ENCODE measurements around the gene PARVB. TPM values are rescaled to one million over a fixed set of nuclear protein-coding genes. Genes with fewer than 3 reads are reported as not detected.

Gene PARVB
- total RNA-seq, 4 donors from 2014 or later = 10.5 to 25.1 (median 14.6) TPM

DNA sequence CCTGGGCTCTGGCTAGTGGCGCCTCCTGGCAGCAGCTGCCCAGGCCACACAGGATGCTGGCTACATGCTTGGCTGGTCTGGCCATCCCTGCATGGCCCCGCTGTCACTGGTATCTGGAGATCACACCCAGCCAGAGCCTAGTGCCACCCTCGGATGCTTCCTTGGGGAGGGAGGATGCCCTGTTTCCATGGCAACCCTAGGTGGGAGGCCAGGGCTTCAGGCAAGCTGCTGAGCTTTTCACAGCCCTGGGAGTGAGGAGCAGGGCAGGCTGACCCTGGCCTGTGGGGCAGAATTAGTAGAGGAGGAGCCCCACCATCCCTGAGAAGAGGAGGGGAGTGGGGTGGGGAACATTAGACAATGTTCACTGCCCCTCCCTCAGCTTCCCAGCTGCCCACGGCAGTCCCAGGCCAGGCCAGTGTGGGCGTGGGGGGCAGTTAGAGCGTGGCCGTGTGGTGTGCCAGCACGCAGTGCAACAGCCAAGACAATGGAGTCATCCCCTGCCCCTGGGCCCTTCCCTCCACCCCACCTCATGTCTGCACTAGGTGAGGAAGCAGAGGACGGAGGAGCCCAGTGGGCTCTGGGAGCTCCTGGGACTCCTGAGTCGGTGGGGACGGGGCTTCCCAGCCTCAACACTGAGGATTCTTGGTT is 50.4 kb downstream of the PARVB start:
- DNase-seq (ENCODE audit: low spot score in 2 of 2) = no peak
- WGBS, 2 donors = 65 to 66% methylated on average over 9 to 11 of the region's 11 CpGs
- H3K4me3 ChIP-seq (ENCODE audit: low read depth, poor library complexity, severe bottlenecking) = no peak overlapping the region
- TF ChIP-seq, protein P1, sequence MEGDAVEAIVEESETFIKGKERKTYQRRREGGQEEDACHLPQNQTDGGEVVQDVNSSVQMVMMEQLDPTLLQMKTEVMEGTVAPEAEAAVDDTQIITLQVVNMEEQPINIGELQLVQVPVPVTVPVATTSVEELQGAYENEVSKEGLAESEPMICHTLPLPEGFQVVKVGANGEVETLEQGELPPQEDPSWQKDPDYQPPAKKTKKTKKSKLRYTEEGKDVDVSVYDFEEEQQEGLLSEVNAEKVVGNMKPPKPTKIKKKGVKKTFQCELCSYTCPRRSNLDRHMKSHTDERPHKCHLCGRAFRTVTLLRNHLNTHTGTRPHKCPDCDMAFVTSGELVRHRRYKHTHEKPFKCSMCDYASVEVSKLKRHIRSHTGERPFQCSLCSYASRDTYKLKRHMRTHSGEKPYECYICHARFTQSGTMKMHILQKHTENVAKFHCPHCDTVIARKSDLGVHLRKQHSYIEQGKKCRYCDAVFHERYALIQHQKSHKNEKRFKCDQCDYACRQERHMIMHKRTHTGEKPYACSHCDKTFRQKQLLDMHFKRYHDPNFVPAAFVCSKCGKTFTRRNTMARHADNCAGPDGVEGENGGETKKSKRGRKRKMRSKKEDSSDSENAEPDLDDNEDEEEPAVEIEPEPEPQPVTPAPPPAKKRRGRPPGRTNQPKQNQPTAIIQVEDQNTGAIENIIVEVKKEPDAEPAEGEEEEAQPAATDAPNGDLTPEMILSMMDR (IDR thresholded peaks at IDR 0.05) = no peak
- no peak for TF ChIP-seq POLR2A (IDR thresholded peaks at IDR 0.05)
- intact Hi-C loops (cut with DNase I; ENCODE audit: low total_unique reads) = no loop called here

- intact Hi-C loops (cut with DNase I; ENCODE audit: low total_unique reads) = no loop called here
- no peak for DNase-seq (ENCODE audit: low spot score in 2 of 2)
- no peak for TF ChIP-seq POLR2A (IDR thresholded peaks at IDR 0.05)
- TF ChIP-seq, protein P1 (IDR thresholded peaks at IDR 0.05) = no peak
- no peak overlapping the region for H3K4me3 ChIP-seq (ENCODE audit: low read depth, poor library complexity, severe bottlenecking)
- WGBS, 2 donors = 53 to 65% methylated on average over 12 of the region's 12 CpGs
Observed at GRCh38 chr22:44075022-44075421, 50.9 kb downstream of the PARVB start.

DNA sequence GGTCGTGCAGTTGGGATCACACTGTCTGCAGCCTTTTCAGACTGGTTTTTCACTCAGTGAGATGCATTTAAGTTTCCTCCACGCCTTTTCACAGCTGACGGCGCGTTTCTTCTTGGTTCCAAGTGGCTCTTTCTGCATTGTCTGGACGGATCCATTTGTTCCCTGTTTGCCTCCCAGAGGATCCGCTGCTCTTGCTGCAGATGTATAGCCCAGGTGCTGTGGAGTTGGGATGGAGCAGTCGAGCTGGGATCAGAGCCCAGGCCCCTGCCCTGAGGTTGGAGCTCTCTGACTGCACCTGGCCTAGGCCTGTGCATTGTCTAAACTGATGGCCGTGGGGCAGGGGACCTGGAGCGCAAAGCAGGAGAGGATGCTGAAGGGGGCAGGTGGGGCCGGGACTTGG is 51.6 kb downstream of the PARVB start:
- TF ChIP-seq, protein P1 (IDR thresholded peaks at IDR 0.05) = no peak
- no peak for TF ChIP-seq POLR2A (IDR thresholded peaks at IDR 0.05)
- DNase-seq (ENCODE audit: low spot score in 2 of 2) = no peak
- intact Hi-C loops (cut with DNase I; ENCODE audit: low total_unique reads) = no loop called here
- WGBS, 2 donors = 71 to 72% methylated on average over 11 of the region's 11 CpGs
- no peak overlapping the region for H3K4me3 ChIP-seq (ENCODE audit: low read depth, poor library complexity, severe bottlenecking)

GRCh38 chr22:44076825-44077224 is 52.7 kb downstream of the PARVB start:
- intact Hi-C loops (cut with DNase I; ENCODE audit: low total_unique reads) = no loop called here
- 94% methylated on average over 8 of the region's 8 CpGs for WGBS, 2 donors
- TF ChIP-seq, protein P1 (IDR thresholded peaks at IDR 0.05) = no peak
- TF ChIP-seq POLR2A (IDR thresholded peaks at IDR 0.05) = no peak
- DNase-seq (ENCODE audit: low spot score in 2 of 2) = no peak
- H3K4me3 ChIP-seq (ENCODE audit: low read depth, poor library complexity, severe bottlenecking) = no peak overlapping the region

GRCh38 chr22:44080936-44081861 is 57.1 kb downstream of the PARVB start:
- peak; percentile 62 to 93 for DNase-seq (ENCODE audit: low spot score in 2 of 2)
- 36 to 41% methylated on average over 27 of the region's 27 CpGs for WGBS, 2 donors
- TF ChIP-seq, protein P1 (IDR thresholded peaks at IDR 0.05) = no peak
- no peak for TF ChIP-seq POLR2A (IDR thresholded peaks at IDR 0.05)
- H3K4me3 ChIP-seq (ENCODE audit: low read depth, poor library complexity, severe bottlenecking) = no peak overlapping the region
- intact Hi-C loops (cut with DNase I; ENCODE audit: low total_unique reads) = no loop called here
